Fibroblast of lung (primary cell): ENCODE results near the gene ANK2. TPM values are rescaled to one million over a fixed set of nuclear protein-coding genes. Genes with fewer than 3 reads are reported as not detected.

Experiments
- DNase-seq, 2 donors: peaks; one replicate each; pipeline versions ENCODE4 v3.0.0 to v3.0.0-alpha.2; 2010; ENCODE audit warnings: low read depth in 2 of 2
- H2AFZ ChIP-seq: 2 replicates; pipeline ENCODE4 v1.5.1; 2012; ENCODE audit warnings: low read length, control low read depth, inconsistent platforms
- H3K27ac ChIP-seq: 2 replicates; pipeline ENCODE4 v1.5.1; 2011; ENCODE audit warnings: low read length, control low read depth; ENCODE audit not compliant: insufficient read depth
- H3K27me3 ChIP-seq: 2 replicates; pipeline ENCODE4 v1.5.1; 2011; ENCODE audit warnings: mild to moderate bottlenecking, low read length; ENCODE audit not compliant: control insufficient read depth, insufficient read depth
- H3K36me3 ChIP-seq: 2 replicates; pipeline ENCODE4 v1.5.1; 2011; ENCODE audit warnings: low read length; ENCODE audit not compliant: control insufficient read depth, insufficient read depth
- H3K4me1 ChIP-seq: 2 replicates; pipeline ENCODE4 v1.5.1; 2011; ENCODE audit warnings: low read length; ENCODE audit not compliant: control insufficient read depth, insufficient read depth; ENCODE audit errors: extremely low read depth
- H3K4me2 ChIP-seq: 2 replicates; pipeline ENCODE4 v1.5.1; 2011; ENCODE audit warnings: low read length, control low read depth; ENCODE audit not compliant: insufficient read depth; ENCODE audit errors: extremely low read depth
- H3K4me3 ChIP-seq, 4 experiments: fragments of 200-600 bp in 1 of 4; sonication (generic) in 1 of 4; replicated peaks in 1 of 4; 2 replicates each; pipeline ENCODE4 v1.5.1; 2011 to 2016; ENCODE audit warnings: low read length in 4 of 4, low read depth in 3 of 4, mild to moderate bottlenecking in 3 of 4, control low read depth in 2 of 4, inconsistent platforms in 1 of 4, mixed read lengths in 1 of 4; ENCODE audit not compliant: insufficient read depth in 1 of 4; ENCODE audit errors: control extremely low read depth in 1 of 4
- H3K79me2 ChIP-seq: 2 replicates; pipeline ENCODE4 v1.5.1; 2012; ENCODE audit warnings: mild to moderate bottlenecking, low read length, inconsistent platforms; ENCODE audit not compliant: control insufficient read depth, insufficient read depth
- H3K9ac ChIP-seq: 2 replicates; pipeline ENCODE4 v1.5.1; 2011; ENCODE audit warnings: mild to moderate bottlenecking, low read length, control low read depth; ENCODE audit not compliant: insufficient read depth
- H3K9me3 ChIP-seq: 2 replicates; pipeline ENCODE4 v1.5.1; 2012; ENCODE audit warnings: low read depth, low read length; ENCODE audit not compliant: control insufficient read depth, insufficient read depth
- H4K20me1 ChIP-seq: 2 replicates; pipeline ENCODE4 v1.5.1; 2011; ENCODE audit warnings: low read length; ENCODE audit not compliant: control insufficient read depth, insufficient read depth; ENCODE audit errors: extremely low read depth
- CTCF ChIP-seq, 2 donors: IDR thresholded peaks in 1 of 2; conservative IDR thresholded peaks in 1 of 2; 1 replicate in 1 of 2; 2 replicates in 1 of 2; pipeline ENCODE4 v1.5.1; 2011 to 2012; ENCODE audit warnings: low read length in 2 of 2, control low read depth in 1 of 2, inconsistent platforms in 1 of 2, low read depth in 1 of 2, mild to moderate bottlenecking in 1 of 2
- EZH2 ChIP-seq: IDR thresholded peaks from 2 replicates; pipeline ENCODE4 v1.5.1; 2012; ENCODE audit warnings: low read length, control low read depth, mild to moderate bottlenecking; ENCODE audit errors: missing control alignments
- polyA plus RNA-seq, 2 donors: library from polyadenylated mRNA; depleted of rRNA in 1 of 2; stranded (reverse) in 1 of 2; unstranded in 1 of 2; fragments of >200 nt; gene quantifications; 2 replicates each; pipeline ENCODE4 v1.2.1, GENCODE V29; 2011 to 2012; ENCODE audit warnings: missing spikeins in 1 of 2
- total RNA-seq: library from RNA; depleted of rRNA; stranded (reverse); fragments of >200 nt; gene quantifications from 2 replicates; pipeline ENCODE4 v1.2.1, GENCODE V29; 2014

The ANK2 gene
- total and polyA plus RNA-seq, 2 donors (not counting 1 experiment from before 2014, with no cell fraction given) = 10.9 to 95.1 TPM

DNA sequence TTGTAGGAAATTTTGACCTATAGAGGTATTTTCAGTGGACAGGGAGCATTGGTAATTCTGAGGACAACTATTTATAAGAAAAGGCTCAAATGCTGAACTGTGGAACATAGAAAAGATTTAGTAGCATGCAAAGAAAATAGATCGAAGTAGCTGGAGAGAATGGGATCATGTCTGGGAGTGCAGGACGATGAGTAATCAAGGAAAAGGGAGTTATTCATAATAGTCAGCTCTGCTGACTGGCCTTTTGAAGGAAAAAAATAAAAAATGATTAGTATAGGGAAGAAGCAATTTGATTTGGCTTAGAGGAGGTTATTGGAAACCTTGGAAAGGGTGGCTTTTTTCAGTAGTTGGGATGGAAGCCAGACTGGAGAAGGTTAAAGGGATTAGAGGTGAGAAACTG is 22.9 kb upstream of the ANK2 start:
- no peak for TF ChIP-seq CTCF (conservative IDR thresholded peaks at IDR 0.05 in 1 of 2, IDR thresholded peaks at IDR 0.05 in 1 of 2; ENCODE audit: low read depth in 1 of 2, low read length in 2 of 2)
- no peak for TF ChIP-seq EZH2
- Histone ChIP-seq H3K9me3 (no peaks in the 10 kb centered on the region), H3K27me3 (no peaks in the 10 kb centered on the region), H3K4me1 (no peaks in the 10 kb centered on the region), H3K4me2 (no peak overlapping the region), H3K27ac (no peak overlapping the region), H3K79me2 (no peaks in the 10 kb centered on the region), H3K9ac (no peak overlapping the region), H2AFZ (no peak overlapping the region), H3K36me3 (no peaks in the 10 kb centered on the region), H4K20me1 (no peaks in the 10 kb centered on the region), H3K4me3 (no peak overlapping the region)
- DNase-seq = peak in 1 of 2 donors; percentile 72

- Histone ChIP-seq H4K20me1 (no peaks in the 10 kb centered on the region), H3K9ac (no peak overlapping the region), H3K79me2 (no peaks in the 10 kb centered on the region), H3K27ac (no peak overlapping the region), H3K27me3 (no peaks in the 10 kb centered on the region), H3K4me3 (no peak overlapping the region), H3K4me2 (no peak overlapping the region), H3K9me3 (no peaks in the 10 kb centered on the region), H3K4me1 (no peaks in the 10 kb centered on the region), H2AFZ (no peak overlapping the region), H3K36me3 (no peaks in the 10 kb centered on the region)
- no peak for DNase-seq
- TF ChIP-seq EZH2 = no peak
- no peak for TF ChIP-seq CTCF (conservative IDR thresholded peaks at IDR 0.05 in 1 of 2, IDR thresholded peaks at IDR 0.05 in 1 of 2; ENCODE audit: low read depth in 1 of 2, low read length in 2 of 2)
Measured at GRCh38 chr4:113028074-113028473, 21.4 kb upstream of the ANK2 start.

- no peak overlapping the region for H3K9ac ChIP-seq
- no peaks in the 10 kb centered on the region for H4K20me1 ChIP-seq
- no peak overlapping the region for H3K27ac ChIP-seq
- H3K4me2 ChIP-seq = no peak overlapping the region
- H3K36me3 ChIP-seq = no peaks in the 10 kb centered on the region
- no peaks in the 10 kb centered on the region for H3K9me3 ChIP-seq
- H2AFZ ChIP-seq = no peak overlapping the region
- TF ChIP-seq CTCF (conservative IDR thresholded peaks at IDR 0.05 in 1 of 2, IDR thresholded peaks at IDR 0.05 in 1 of 2; ENCODE audit: low read depth in 1 of 2, low read length in 2 of 2) (no peak), EZH2 (no peak)
- H3K4me3 ChIP-seq = no peak overlapping the region
- H3K27me3 ChIP-seq = no peaks in the 10 kb centered on the region
- no peak for DNase-seq
- H3K4me1 ChIP-seq = no peaks in the 10 kb centered on the region
- H3K79me2 ChIP-seq = no peaks in the 10 kb centered on the region
Measured at GRCh38 chr4:113031212-113031611, 18.2 kb upstream of the ANK2 start.
